GM19035 (cell line): ENCODE data around the gene ARPC3.
"Not testable (repeated sequence)": the region's sequence is repeated elsewhere in the genome, so short reads cannot be mapped to it uniquely, and the experiment has no call there.

Experiments
- ATAC-seq: cut with Tn5 transposase; IDR thresholded peaks from one replicate; pipeline ENCODE4 v1.9.1; 2021; ENCODE audit not compliant: unreplicated experiment

ARPC3 gene

GRCh38 chr12:110449799-110450497, at the start of gene ARPC3:
Gene ARPC3 (minus strand): TSS chr12:110450337. CDS start chr12:110450260, 77 bp downstream.
- peak; percentile 96 for ATAC-seq

- no peak for ATAC-seq
Measured at GRCh38 chr12:110498984-110499706, 49.0 kb upstream of the ARPC3 start.

GRCh38 chr12:110475426-110475825, 25.3 kb upstream of the ARPC3 start:
- ATAC-seq, result no peak

GRCh38 chr12:110468214-110469048, 18.3 kb upstream of the ARPC3 start, which contains the start of the genes FAM216A and GPN3:
Gene FAM216A (plus strand): TSS chr12:110468845. CDS start chr12:110468876, 31 bp downstream.
Gene GPN3 (minus strand): TSS chr12:110468257. CDS start chr12:110468203, 54 bp downstream.
- ATAC-seq, result peak; percentile 77

- ATAC-seq, result no peak
Measured at GRCh38 chr12:110467847-110468213, 17.7 kb upstream of the ARPC3 start.

GRCh38 chr12:110466791-110467190, 16.7 kb upstream of the ARPC3 start:
- no peak for ATAC-seq

GRCh38 chr12:110465765-110466164, 15.6 kb upstream of the ARPC3 start:
- ATAC-seq, result not testable (repeated sequence)

GRCh38 chr12:110465024-110465423, 14.9 kb upstream of the ARPC3 start:
- ATAC-seq, result no peak

GRCh38 chr12:110461189-110461588, 11.1 kb upstream of the ARPC3 start:
- not testable (repeated sequence) for ATAC-seq

- no peak for ATAC-seq
Measured at GRCh38 chr12:110458756-110459155, 8.6 kb upstream of the ARPC3 start.

- ATAC-seq, result no peak
Measured at GRCh38 chr12:110453569-110454296, 3.6 kb upstream of the ARPC3 start.

- no peak for ATAC-seq
Measured at GRCh38 chr12:110451263-110451662, 1.1 kb upstream of the ARPC3 start.

- ATAC-seq, result no peak
Measured at GRCh38 chr12:110444455-110444854, 5.7 kb downstream of the ARPC3 start.

GRCh38 chr12:110436231-110436630, 13.9 kb downstream of the ARPC3 start:
- ATAC-seq, result no peak

GRCh38 chr12:110431957-110432587, 18.1 kb downstream of the ARPC3 start:
- no peak for ATAC-seq

- not testable (repeated sequence) for ATAC-seq
Measured at GRCh38 chr12:110429676-110430075, 20.5 kb downstream of the ARPC3 start.

GRCh38 chr12:110426406-110426805, 23.7 kb downstream of the ARPC3 start:
- no peak for ATAC-seq

GRCh38 chr12:110424237-110424636, 25.9 kb downstream of the ARPC3 start:
- ATAC-seq, result no peak

- ATAC-seq, result no peak
Measured at GRCh38 chr12:110421701-110422100, 28.4 kb downstream of the ARPC3 start.

GRCh38 chr12:110421159-110421661, 28.9 kb downstream of the ARPC3 start:
- no peak for ATAC-seq
